K562 (cell line): ENCODE data around the gene ACR. TPM values are rescaled to one million over a fixed set of nuclear protein-coding genes. Genes with fewer than 3 reads are reported as not detected.

Experiments used
- ATAC-seq: fragments of 200-7000 bp; cut with Tn5 transposase; 3 replicates; pipeline ENCODE4 v1.9.1; 2020; ENCODE audit warnings: moderate library complexity
- BruUV-seq: library from RNA; stranded (reverse); fragments of 400-500 nt; replicated peaks from 2 replicates; lab custom pipeline; 2021; lab: Mats Ljungman, UMichigan
- CTCF ChIA-PET: fragments of 300-600 bp; formaldehyde crosslinking; extraction: SDS; loops from one replicate; lab custom pipeline; 2021; ENCODE audit warnings: low intra/inter-chr PET ratio; lab: Yijun Ruan, JAX
- POLR2A ChIA-PET: fragments of 300-600, 350-650 bp; sonication (Branson Sonifier 250); formaldehyde crosslinking; extraction: SDS; loops from one replicate; lab custom pipeline; 2021; ENCODE audit warnings: antibody characterized with exemption, inconsistent platforms; lab: Yijun Ruan, JAX
- DNase-seq, 4 experiments: peaks; one replicate each; pipeline versions ENCODE4 v3.0.0 to v3.0.0-alpha.2; 2011 to 2018; ENCODE audit warnings: low spot score in 3 of 4, mixed read lengths in 3 of 4; ENCODE audit errors: extremely low read depth in 1 of 4
- FAIRE-seq: peaks from 2 replicates; lab custom pipeline; 2011; peaks lifted over from hg19 to GRCh38; lab: Jason Lieb, UNC
- H2AFZ ChIP-seq: 2 replicates; pipeline ENCODE4 v1.6.0; 2011; ENCODE audit warnings: low read depth, low read length, control low read depth, inconsistent platforms
- H3K27ac ChIP-seq: fragments of 200-600 bp; 3 replicates; pipeline ENCODE4 v1.8.0; 2011; ENCODE audit warnings: low read depth, mild to moderate bottlenecking, control low read depth, inconsistent platforms, low read length, moderate library complexity, mixed read lengths; ENCODE audit errors: extremely low read depth
- H3K27me3 ChIP-seq, 2 experiments: fragments of 300-600 bp in 1 of 2; 2 replicates in 1 of 2; 3 replicates in 1 of 2; pipeline versions ENCODE4 v1.6.0 to v1.8.0; 2011; ENCODE audit warnings: inconsistent platforms in 2 of 2, low read length in 2 of 2, mild to moderate bottlenecking in 1 of 2, mixed read lengths in 1 of 2, moderate library complexity in 1 of 2; ENCODE audit not compliant: control insufficient read depth in 2 of 2, insufficient read depth in 2 of 2
- H3K36me3 ChIP-seq: fragments of 300-600 bp; 3 replicates; pipeline ENCODE4 v1.8.0; 2011; ENCODE audit warnings: mild to moderate bottlenecking, low read length, inconsistent platforms; ENCODE audit not compliant: control insufficient read depth, insufficient read depth
- H3K4me1 ChIP-seq, 2 experiments: fragments of 200-600 bp in 1 of 2; replicated peaks in 1 of 2; 2 replicates in 1 of 2; 3 replicates in 1 of 2; pipeline versions ENCODE4 v1.5.1 to v1.8.0; 2011; ENCODE audit warnings: inconsistent platforms in 2 of 2, low read length in 2 of 2, mild to moderate bottlenecking in 1 of 2, mixed read lengths in 1 of 2, moderate library complexity in 1 of 2; ENCODE audit not compliant: control insufficient read depth in 2 of 2, insufficient read depth in 2 of 2
- H3K4me2 ChIP-seq: 2 replicates; pipeline ENCODE4 v1.6.1; 2011; ENCODE audit warnings: low read length, control low read depth, inconsistent platforms, mixed read lengths; ENCODE audit not compliant: insufficient read depth
- H3K4me3 ChIP-seq: fragments of 200-600 bp; sonication (generic), shearing (Covaris generic); 2 replicates; pipeline ENCODE4 v1.5.1; 2016; ENCODE audit warnings: control low read depth, inconsistent platforms
- H3K79me2 ChIP-seq: fragments of 200-600 bp; 3 replicates; pipeline ENCODE4 v1.8.0; 2011; ENCODE audit warnings: low read length, inconsistent platforms; ENCODE audit not compliant: control insufficient read depth, insufficient read depth
- H3K9ac ChIP-seq, 2 experiments: 2 replicates each; pipeline versions ENCODE4 v1.6.0 to v1.6.1; 2011; ENCODE audit warnings: low read depth in 2 of 2, low read length in 2 of 2, control low read depth in 1 of 2, inconsistent platforms in 1 of 2, mild to moderate bottlenecking in 1 of 2, mixed read lengths in 1 of 2; ENCODE audit not compliant: insufficient read depth in 1 of 2
- H3K9me1 ChIP-seq: one replicate; pipeline ENCODE4 v1.6.0; 2011; ENCODE audit warnings: inconsistent platforms, mild to moderate bottlenecking, low read length, moderate library complexity; ENCODE audit not compliant: control insufficient read depth, insufficient read depth
- H3K9me3 ChIP-seq: replicated peaks from 2 replicates; pipeline ENCODE4 v1.5.1; 2011; ENCODE audit warnings: low read depth, low read length, inconsistent platforms; ENCODE audit not compliant: control insufficient read depth, insufficient read depth
- H4K20me1 ChIP-seq: replicated peaks from 2 replicates; pipeline ENCODE4 v1.6.1; 2011; ENCODE audit warnings: low read length, inconsistent platforms, mixed read lengths; ENCODE audit not compliant: control insufficient read depth, insufficient read depth
- BACH1 ChIP-seq: fragments of 200-800 bp; sonication (Bioruptor generic); IDR thresholded peaks from 2 replicates; pipeline ENCODE4 v1.6.1; 2016; ENCODE audit warnings: missing genetic modification characterization, missing compliant biosample characterization
- HDAC6 ChIP-seq: IDR thresholded peaks from 2 replicates; pipeline ENCODE4 v1.6.1; 2012; ENCODE audit warnings: low read depth, mild to moderate bottlenecking, control low read depth, inconsistent platforms, low read length, moderate library complexity
- HOXB6 ChIP-seq: fragments of 250-450 bp; sonication (Bioruptor Pico); IDR thresholded peaks from 2 replicates; pipeline ENCODE4 v1.5.1; 2022; ENCODE audit warnings: mild to moderate bottlenecking, borderline replicate concordance
- PCBP2 ChIP-seq: fragments of 200-400 bp; formaldehyde crosslinking; IDR thresholded peaks from 2 replicates; pipeline ENCODE4 v1.6.1; 2018; ENCODE audit warnings: low read length, low read depth, mild to moderate bottlenecking, moderate library complexity; ENCODE audit not compliant: poor library complexity, severe bottlenecking
- TAF9B ChIP-seq: fragments of 450-650 bp; IDR thresholded peaks from 2 replicates; pipeline ENCODE4 v1.6.1; 2018; ENCODE audit warnings: mild to moderate bottlenecking; ENCODE audit not compliant: partially characterized antibody
- ZNF311 ChIP-seq: fragments of 250-450 bp; sonication (Bioruptor Pico); IDR thresholded peaks from 2 replicates; pipeline ENCODE4 v1.4.0; 2020; ENCODE audit warnings: mild to moderate bottlenecking, moderate library complexity
- ZNF431 ChIP-seq: sonication (generic); formaldehyde crosslinking; IDR thresholded peaks from 2 replicates; pipeline ENCODE4 v1.8.0; 2022; ENCODE audit warnings: mild to moderate bottlenecking, missing genetic modification reagents
- ZNF584 ChIP-seq: fragments of 200-800 bp; sonication (Bioruptor generic); IDR thresholded peaks from 2 replicates; pipeline ENCODE4 v1.6.1; 2016; ENCODE audit warnings: low read depth, mild to moderate bottlenecking, missing genetic modification characterization, missing compliant biosample characterization
- whole genome bisulfite sequencing: fragments of 100-300 bp; shearing (Covaris generic); methylation state at CpG from one replicate; pipeline ENCODE4 v1.1.6; 2016; ENCODE audit warnings: low coverage, mixed read lengths; ENCODE audit not compliant: insufficient coverage; ENCODE audit errors: missing lambda C conversion rate; 5-methylcytosine and 5-hydroxymethylcytosine counted together
- in situ Hi-C: fragments of 300-500 bp; cut with MboI; formaldehyde crosslinking; loops from 4 replicates; pipeline ENCODE4 v1.15.0; 2018; ENCODE audit warnings: inconsistent platforms, mixed read lengths
- intact Hi-C: fragments of 100-400 bp; cut with micrococcal nuclease; formaldehyde crosslinking; loops from 2 replicates; pipeline ENCODE4 v1.14.2; 2022
- polyA plus RNA-seq, 8 experiments: library from polyadenylated mRNA; depleted of rRNA in 4 of 8; stranded (reverse) in 5 of 8; unstranded in 3 of 8; fragments of >200 nt; fragmentation: Nextera tagmentation in 2 of 8; fragmentation: Illumina TruSeq in 1 of 8; extraction: Ambion mirVana in 2 of 8; extraction: Trizol in 1 of 8; gene quantifications; 2 replicates each; pipeline versions ENCODE4 v1.2.1 to v1.2.3, GENCODE V29; 2011 to 2014; ENCODE audit warnings: inconsistent platforms in 1 of 8, missing spikeins in 1 of 8
- total RNA-seq, 7 experiments: library from RNA; depleted of rRNA in 6 of 7; stranded (reverse); fragments of >200 nt in 6 of 7; fragmentation: Illumina TruSeq in 2 of 7; extraction: Trizol in 2 of 7; gene quantifications; 2 replicates each; pipeline versions ENCODE4 v1.2.1 to v1.2.3, GENCODE V29; 2011 to 2021; ENCODE audit warnings: low replicate concordance in 1 of 7
- TF ChIP-seq, protein P1 (sequence below): fragments of 450-650 bp; IDR thresholded peaks from 2 replicates; pipeline ENCODE4 v1.7.0; 2016; ENCODE audit warnings: borderline replicate concordance
- TF ChIP-seq, protein P2 (sequence below): fragments of 250-450 bp; sonication (Bioruptor Pico); IDR thresholded peaks from 2 replicates; pipeline ENCODE4 v1.4.0; 2020; ENCODE audit warnings: borderline replicate concordance
- TF ChIP-seq, protein P3 (sequence below): sonication (generic); formaldehyde crosslinking; IDR thresholded peaks from 2 replicates; pipeline ENCODE4 v1.8.1; 2023; ENCODE audit warnings: mild to moderate bottlenecking, missing genetic modification reagents

The ACR gene
- total and polyA plus RNA-seq, 9 of the 15 experiments (the other 6 are each of a cell fraction or from before 2014, with no cell fraction given): not detected

DNA sequence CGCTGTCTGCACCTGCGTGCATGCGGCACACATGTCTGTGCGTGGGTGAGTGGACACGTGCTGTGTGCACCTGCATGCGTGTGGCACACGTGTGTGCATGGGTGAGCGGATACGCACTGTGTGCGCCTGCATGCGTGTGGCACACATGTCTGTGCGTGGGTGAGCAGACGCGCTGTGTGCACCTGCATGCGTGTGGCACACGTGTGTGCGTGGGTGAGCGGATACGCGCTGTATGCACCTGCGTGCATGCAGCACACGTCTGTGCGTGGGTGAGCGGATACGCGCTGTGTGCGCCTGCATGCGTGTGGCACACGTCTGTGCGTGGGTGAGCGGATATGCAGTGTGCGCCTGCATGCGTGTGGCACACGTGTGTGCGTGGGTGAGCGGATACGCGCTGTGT, 27.1 kb upstream of the ACR start (continued):
- TF ChIP-seq HDAC6: no peak
- TF ChIP-seq ZNF431 (CRISPR knock-in tag): no peak
- TF ChIP-seq ZNF311 (CRISPR knock-in tag): no peak
- TF ChIP-seq, protein P1, sequence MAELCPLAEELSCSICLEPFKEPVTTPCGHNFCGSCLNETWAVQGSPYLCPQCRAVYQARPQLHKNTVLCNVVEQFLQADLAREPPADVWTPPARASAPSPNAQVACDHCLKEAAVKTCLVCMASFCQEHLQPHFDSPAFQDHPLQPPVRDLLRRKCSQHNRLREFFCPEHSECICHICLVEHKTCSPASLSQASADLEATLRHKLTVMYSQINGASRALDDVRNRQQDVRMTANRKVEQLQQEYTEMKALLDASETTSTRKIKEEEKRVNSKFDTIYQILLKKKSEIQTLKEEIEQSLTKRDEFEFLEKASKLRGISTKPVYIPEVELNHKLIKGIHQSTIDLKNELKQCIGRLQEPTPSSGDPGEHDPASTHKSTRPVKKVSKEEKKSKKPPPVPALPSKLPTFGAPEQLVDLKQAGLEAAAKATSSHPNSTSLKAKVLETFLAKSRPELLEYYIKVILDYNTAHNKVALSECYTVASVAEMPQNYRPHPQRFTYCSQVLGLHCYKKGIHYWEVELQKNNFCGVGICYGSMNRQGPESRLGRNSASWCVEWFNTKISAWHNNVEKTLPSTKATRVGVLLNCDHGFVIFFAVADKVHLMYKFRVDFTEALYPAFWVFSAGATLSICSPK: no peak
- no peak for TF ChIP-seq TAF9B
- no peak for TF ChIP-seq BACH1 (tag)
- TF ChIP-seq PCBP2: no peak

DNA sequence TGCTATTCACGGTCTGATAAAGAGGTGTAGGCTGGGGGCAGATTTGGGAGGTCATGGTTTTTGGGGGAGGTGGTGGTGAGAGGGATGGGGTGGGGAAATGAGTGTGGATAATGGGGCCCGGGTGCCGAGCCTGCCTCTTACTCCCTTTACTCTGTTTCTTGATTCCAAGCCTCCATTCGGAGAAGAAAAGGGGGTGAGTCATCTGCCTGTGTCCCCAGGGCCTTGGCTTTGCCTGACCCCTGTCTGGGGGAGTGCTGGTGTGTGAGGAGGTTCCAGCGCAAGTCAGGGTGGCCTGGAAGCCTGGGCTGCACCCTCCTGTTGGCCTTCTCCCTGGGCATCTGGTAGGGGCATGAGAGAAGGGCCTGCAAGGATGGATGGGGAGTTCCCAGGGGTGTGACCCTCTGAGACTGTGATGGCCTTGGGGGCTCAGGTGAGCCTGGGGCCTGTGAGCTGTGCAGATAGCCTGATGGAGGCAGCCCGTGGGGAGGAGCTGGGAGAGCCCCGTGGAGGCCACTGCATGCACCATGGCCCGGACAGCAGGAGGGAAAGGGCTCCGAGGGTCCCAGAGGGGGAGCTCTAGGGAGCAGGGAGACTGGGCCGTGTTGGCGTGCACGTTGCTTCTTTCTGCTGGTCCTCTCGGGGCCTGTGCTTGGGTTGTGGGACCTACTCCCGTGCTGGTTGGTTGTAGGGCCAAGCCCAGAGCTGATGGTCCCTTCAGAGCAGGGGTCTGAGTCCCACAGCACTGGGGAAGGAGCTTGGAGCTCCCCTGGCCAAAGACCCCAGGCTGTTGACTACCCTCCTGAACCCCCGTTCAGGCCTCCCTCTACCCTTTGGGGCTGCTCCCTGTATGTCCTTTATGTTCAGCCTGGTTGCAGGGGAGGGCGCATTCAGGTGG, 26.3 kb upstream of the ACR start:
- in situ Hi-C loops (no loop called here), intact Hi-C loops (no loop called here)
- Histone ChIP-seq H4K20me1 (peaks cover 2% of the 10 kb centered on the region; the same call in 1 of the 2 replicates), H3K27me3 (peaks cover 3 to 32% of the 10 kb centered on the region in 2 experiments; a peak in 3 of 5 replicates), H3K79me2 (no peaks in the 10 kb centered on the region), H3K36me3 (no peaks in the 10 kb centered on the region), H3K9me1 (no peaks in the 10 kb centered on the region), H2AFZ (no peak overlapping the region), H3K4me1 (no peaks in the 10 kb centered on the region; a peak in 1 of 5 replicates), H3K27ac (no peak overlapping the region), H3K4me3 (no peak overlapping the region)
- WGBS: 2% methylated on average over 7 of the region's 16 CpGs
- no peak for FAIRE-seq
- no peak for ATAC-seq
- ChIA-PET POLR2A (no interaction called here), CTCF (no interaction called here)
- BruUV-seq: no TSS peak
- DNase-seq: no peak
- TF ChIP-seq, protein P2, sequence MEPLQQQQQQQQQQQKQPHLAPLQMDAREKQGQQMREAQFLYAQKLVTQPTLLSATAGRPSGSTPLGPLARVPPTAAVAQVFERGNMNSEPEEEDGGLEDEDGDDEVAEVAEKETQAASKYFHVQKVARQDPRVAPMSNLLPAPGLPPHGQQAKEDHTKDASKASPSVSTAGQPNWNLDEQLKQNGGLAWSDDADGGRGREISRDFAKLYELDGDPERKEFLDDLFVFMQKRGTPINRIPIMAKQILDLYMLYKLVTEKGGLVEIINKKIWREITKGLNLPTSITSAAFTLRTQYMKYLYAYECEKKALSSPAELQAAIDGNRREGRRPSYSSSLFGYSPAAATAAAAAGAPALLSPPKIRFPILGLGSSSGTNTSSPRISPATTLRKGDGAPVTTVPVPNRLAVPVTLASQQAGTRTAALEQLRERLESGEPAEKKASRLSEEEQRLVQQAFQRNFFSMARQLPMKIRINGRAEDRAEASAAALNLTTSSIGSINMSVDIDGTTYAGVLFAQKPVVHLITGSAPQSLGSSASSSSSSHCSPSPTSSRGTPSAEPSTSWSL (CRISPR knock-in tag): no peak
- TF ChIP-seq HOXB6 (CRISPR knock-in tag) (no peak), ZNF584 (CRISPR knock-in tag) (no peak)
- TF ChIP-seq, protein P3, sequence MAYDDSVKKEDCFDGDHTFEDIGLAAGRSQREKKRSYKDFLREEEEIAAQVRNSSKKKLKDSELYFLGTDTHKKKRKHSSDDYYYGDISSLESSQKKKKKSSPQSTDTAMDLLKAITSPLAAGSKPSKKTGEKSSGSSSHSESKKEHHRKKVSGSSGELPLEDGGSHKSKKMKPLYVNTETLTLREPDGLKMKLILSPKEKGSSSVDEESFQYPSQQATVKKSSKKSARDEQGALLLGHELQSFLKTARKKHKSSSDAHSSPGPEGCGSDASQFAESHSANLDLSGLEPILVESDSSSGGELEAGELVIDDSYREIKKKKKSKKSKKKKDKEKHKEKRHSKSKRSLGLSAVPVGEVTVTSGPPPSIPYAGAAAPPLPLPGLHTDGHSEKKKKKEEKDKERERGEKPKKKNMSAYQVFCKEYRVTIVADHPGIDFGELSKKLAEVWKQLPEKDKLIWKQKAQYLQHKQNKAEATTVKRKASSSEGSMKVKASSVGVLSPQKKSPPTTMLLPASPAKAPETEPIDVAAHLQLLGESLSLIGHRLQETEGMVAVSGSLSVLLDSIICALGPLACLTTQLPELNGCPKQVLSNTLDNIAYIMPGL (CRISPR knock-in tag): no peak
- TF ChIP-seq, all 486 proteins: peak for 0
- Histone ChIP-seq H3K4me2 (no peak overlapping the region), H3K9ac (no peak overlapping the region; a peak in 1 of 4 replicates), H3K9me3 (no peaks in the 10 kb centered on the region)
